ENCODE results near the gene THSD7A.

Gene THSD7A, protein sequence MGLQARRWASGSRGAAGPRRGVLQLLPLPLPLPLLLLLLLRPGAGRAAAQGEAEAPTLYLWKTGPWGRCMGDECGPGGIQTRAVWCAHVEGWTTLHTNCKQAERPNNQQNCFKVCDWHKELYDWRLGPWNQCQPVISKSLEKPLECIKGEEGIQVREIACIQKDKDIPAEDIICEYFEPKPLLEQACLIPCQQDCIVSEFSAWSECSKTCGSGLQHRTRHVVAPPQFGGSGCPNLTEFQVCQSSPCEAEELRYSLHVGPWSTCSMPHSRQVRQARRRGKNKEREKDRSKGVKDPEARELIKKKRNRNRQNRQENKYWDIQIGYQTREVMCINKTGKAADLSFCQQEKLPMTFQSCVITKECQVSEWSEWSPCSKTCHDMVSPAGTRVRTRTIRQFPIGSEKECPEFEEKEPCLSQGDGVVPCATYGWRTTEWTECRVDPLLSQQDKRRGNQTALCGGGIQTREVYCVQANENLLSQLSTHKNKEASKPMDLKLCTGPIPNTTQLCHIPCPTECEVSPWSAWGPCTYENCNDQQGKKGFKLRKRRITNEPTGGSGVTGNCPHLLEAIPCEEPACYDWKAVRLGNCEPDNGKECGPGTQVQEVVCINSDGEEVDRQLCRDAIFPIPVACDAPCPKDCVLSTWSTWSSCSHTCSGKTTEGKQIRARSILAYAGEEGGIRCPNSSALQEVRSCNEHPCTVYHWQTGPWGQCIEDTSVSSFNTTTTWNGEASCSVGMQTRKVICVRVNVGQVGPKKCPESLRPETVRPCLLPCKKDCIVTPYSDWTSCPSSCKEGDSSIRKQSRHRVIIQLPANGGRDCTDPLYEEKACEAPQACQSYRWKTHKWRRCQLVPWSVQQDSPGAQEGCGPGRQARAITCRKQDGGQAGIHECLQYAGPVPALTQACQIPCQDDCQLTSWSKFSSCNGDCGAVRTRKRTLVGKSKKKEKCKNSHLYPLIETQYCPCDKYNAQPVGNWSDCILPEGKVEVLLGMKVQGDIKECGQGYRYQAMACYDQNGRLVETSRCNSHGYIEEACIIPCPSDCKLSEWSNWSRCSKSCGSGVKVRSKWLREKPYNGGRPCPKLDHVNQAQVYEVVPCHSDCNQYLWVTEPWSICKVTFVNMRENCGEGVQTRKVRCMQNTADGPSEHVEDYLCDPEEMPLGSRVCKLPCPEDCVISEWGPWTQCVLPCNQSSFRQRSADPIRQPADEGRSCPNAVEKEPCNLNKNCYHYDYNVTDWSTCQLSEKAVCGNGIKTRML (N-terminal part only)
- 0 reads per million in 2 donors for total RNA-seq

DNA sequence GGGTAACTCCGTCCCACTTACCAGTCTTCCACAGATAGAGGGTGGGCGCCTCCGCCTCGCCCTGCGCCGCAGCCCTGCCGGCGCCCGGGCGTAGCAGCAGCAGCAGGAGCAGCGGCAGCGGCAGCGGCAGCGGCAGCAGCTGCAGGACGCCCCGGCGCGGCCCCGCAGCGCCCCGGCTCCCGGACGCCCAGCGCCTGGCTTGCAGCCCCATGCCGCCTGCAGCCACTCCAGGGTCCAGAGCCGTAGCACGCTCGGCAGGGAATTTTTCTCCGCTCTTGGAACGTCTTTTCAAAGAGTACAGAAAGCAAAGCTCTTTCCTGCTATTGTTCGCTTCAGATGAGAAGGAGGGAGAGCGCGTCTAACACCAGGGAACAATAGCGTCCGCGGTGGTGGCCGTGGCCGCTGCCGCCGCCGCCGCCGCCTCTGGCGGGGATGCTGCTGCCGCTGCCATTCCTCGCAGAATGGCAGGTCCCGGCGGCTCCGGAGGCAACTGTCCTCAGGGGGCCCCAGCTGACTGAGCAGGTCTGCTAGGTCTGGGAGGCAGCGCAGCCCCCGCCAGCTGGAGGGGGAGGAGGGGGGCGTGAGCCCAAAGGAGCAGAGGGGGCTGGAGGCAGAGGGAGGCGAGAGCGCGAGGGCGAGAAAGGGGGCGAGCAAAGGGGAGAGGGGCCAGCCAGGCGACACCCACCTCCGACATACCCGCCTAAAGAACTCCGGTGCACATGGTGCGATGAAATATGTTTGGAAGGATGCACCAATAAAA is at the start of gene THSD7A:
TSS of gene THSD7A (minus strand) at position 463 of the 760 bp plus-strand sequence. CDS start at position 211, 252 bp downstream.
- DNase-seq, result peak; percentile 0

GRCh38 chr7:11881680-11882079 is 49.7 kb upstream of the THSD7A start:
- no peak for DNase-seq

- no peak for DNase-seq
Observed at GRCh38 chr7:11875635-11876034, 43.6 kb upstream of the THSD7A start.

DNA sequence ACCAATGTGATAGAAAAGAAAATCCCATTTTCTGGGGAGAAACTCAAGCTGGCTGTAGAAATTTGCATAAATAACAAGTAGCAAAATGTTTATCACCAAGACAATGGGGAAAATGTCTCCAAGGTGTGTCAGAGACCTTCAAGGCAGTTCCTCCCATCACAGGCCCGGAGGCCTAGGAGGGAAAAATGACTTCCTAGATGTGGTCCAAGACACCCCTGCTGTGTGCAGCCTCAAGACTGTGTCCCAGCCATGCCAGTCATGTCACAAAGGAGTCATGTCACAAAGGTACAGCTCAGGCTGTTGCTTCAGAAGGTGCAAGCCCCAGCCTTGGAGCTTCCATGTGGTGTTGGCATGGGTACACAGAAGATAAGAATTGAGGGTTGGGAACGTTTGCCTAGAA is 33.7 kb upstream of the THSD7A start:
- no peak for DNase-seq

DNA sequence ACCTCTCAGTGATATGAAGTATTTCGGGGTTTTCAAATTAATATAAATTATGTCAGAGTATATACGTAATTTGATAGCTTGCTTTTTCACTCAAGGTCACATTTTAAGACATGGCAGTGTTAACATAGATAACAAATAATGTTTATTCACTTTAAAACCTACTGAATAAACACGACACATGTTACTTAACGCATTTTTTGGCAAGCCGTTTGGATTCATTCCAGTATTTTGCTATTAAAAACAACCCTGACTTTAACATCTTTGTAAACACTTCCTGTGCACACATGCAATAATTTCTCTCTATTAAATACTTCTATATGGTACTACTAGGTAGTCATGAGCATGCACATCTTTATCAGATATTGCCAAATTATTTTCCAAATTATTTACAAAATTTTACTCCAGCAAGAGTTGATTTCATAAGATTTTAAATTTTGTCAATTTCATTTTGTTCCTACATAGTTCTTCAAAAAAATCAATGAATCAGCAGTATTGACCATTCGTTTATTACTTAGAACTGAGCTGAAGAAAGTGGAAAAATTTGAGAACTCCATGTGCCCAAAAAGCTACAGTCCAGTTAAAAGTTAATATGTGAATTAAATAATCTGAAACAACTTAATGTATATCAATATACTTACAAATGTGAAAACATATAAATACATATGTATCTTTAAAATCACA is 26.8 kb upstream of the THSD7A start:
- DNase-seq, result no peak

DNA sequence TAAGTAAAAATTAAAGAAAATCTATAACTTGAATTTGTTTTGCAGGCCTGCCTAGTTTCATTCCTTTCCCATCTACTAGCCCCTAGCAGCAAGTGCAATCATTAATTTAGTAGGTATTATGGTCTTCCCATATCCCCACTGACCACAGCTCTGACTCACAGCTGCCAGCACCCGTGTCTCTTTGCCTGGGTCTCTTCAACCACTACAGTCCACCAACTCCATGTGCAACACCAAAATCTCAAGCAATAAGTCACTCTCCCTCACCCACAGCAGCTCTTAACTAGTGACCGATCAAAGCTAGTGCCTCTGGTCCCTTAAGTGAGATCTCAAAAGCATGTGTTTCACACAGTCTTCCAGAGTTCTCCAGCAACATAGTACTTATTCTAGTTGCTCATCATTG is 26.0 kb upstream of the THSD7A start:
- no peak for DNase-seq

GRCh38 chr7:11848251-11848650 is 16.3 kb upstream of the THSD7A start:
- no peak for DNase-seq

- DNase-seq, result no peak
Observed at GRCh38 chr7:11847336-11847735, 15.3 kb upstream of the THSD7A start.

DNA sequence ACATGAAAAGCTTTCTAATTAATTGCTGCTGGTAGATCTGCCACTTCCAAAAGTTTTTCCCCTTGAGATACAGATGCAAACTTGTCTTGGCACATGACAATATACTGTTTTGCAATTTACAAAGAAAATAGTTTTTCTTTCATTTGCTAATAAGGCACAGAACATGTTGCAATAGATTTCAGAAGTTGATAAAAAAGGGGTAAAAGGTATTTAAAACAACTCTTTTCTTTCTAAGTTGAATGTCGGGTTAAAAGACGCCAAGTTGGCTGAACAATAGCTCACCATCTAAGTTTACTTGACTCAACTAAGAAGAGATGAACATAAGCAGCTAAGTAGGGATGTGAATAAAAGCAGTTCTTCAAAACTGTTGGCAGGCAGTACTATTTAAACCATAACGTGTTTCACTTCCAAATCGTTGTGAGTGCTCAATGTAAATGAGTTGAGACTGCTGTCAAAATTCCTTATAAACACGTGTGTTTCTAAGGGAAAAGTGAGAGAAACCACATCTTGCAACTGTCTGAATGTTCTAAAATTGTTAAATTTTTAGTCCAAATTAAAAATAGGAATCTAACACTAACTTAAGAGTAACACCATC is 14.5 kb upstream of the THSD7A start:
- DNase-seq, result no peak

GRCh38 chr7:11843113-11843765 is 11.2 kb upstream of the THSD7A start:
- no peak for DNase-seq

DNA sequence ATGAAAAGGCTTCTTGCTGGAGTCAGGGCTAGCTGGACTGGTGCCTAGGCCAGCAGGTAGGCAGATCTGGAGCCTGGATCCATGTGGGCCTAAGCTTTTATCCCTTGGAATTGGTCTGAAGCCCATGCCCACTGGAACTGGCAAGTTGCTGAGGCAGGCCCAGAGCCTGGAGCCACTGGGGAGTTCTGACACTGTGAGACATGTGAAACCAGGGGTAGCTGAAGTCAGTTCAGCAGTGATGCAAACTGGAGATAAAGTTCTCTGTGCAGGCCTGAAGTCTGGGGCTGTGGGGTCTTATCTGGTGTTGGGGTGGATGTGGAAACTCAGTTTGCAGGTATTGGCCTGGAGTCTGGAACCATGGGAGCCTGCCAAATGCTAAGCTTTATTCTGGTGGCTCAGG is 9.7 kb upstream of the THSD7A start:
- no peak for DNase-seq

DNA sequence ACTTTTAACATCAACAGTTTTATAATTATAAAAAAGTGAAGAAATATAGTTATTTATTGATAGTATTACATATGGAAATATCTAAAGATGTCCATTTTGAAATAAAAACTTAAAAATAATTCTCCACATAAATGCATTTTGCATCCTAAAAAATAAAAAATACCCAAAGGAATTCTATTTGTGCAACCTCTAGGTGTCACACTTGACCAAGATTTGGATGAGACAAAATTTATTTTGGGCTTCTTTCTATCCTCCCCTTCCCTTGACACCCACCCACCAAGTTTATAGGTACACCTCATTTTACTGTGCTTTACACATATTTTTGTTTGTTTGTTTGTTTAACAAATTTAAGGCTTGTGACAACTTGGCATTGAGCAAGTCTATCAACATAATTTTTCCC is 3.3 kb upstream of the THSD7A start:
- DNase-seq, result no peak

GRCh38 chr7:11833431-11833830 is 1.4 kb upstream of the THSD7A start:
- no peak for DNase-seq

GRCh38 chr7:11831156-11831735 is 752 bp downstream of the THSD7A start:
- no peak for DNase-seq

GRCh38 chr7:11830582-11831155 is 1.3 kb downstream of the THSD7A start:
- no peak for DNase-seq

- DNase-seq, result no peak
Observed at GRCh38 chr7:11829954-11830353, 2.0 kb downstream of the THSD7A start.

DNA sequence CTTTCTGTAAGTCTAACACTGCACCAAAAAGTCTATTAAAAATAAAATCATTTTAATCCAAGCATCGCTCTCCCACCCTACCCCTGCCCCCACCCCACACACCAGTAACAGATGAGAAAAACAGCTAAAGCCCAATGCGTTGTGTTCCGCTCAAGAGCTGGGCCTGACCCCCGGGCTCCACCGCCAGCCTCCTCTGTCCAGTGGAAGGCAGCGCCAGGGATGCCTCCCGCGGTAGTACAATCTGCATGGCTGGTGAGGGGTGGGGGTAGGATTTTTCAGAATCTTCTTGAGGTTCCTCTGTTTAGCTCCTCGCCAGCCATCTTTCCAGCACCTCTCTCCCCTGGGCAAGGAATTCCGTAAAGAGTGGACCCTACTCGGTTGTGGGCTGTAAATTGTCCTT is 12.1 kb downstream of the THSD7A start:
- DNase-seq, result no peak

GRCh38 chr7:11819271-11819670 is 12.7 kb downstream of the THSD7A start:
- no peak for DNase-seq

GRCh38 chr7:11818281-11818680 is 13.7 kb downstream of the THSD7A start:
- no peak for DNase-seq

Measured in T-helper 9 cell (primary cell).